Uterus (tissue), 2 donors: ENCODE results near the gene ADAMTSL2.

Experiments
- POLR2A ChIP-seq, 2 donors: fragments of 450-650 bp; IDR thresholded peaks; one replicate each; pipeline ENCODE4 v1.6.1; 2016; ENCODE audit warnings: antibody characterized with exemption in 2 of 2, mild to moderate bottlenecking in 1 of 2, moderate library complexity in 1 of 2
- TF ChIP-seq, protein P1 (sequence below), 4 experiments: fragments of 200-600 bp in 2 of 4; fragments of 450-650 bp in 2 of 4; sonication (generic) in 2 of 4; IDR thresholded peaks; one replicate each; pipeline ENCODE4 v1.5.1; 2016 to 2019; ENCODE audit warnings: antibody characterized with exemption in 4 of 4, mild to moderate bottlenecking in 2 of 4, moderate library complexity in 1 of 4

DNA sequence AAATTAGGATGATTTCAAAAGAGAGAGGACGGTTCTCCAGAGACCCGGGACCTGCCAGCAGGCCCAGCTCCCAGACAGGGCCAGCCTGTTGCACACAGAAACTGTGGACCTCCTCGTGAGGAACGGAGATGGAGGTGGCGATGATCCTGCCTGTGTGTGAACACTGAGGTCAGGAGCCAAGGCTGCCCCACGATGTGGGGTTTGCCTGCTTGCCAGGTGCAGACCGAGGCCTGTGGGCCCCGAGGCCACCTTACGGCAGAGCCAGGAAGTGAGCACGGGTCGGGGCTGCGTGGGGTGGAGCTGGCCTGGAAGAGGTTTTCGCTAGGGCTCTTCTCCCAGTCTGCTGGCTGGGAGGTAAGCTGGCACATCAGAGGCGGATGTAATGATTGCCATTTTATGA, 70.4 kb downstream of the ADAMTSL2 start:
- TF ChIP-seq, protein P1, sequence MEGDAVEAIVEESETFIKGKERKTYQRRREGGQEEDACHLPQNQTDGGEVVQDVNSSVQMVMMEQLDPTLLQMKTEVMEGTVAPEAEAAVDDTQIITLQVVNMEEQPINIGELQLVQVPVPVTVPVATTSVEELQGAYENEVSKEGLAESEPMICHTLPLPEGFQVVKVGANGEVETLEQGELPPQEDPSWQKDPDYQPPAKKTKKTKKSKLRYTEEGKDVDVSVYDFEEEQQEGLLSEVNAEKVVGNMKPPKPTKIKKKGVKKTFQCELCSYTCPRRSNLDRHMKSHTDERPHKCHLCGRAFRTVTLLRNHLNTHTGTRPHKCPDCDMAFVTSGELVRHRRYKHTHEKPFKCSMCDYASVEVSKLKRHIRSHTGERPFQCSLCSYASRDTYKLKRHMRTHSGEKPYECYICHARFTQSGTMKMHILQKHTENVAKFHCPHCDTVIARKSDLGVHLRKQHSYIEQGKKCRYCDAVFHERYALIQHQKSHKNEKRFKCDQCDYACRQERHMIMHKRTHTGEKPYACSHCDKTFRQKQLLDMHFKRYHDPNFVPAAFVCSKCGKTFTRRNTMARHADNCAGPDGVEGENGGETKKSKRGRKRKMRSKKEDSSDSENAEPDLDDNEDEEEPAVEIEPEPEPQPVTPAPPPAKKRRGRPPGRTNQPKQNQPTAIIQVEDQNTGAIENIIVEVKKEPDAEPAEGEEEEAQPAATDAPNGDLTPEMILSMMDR (IDR thresholded peaks at IDR 0.05), result no peak
- no peak for TF ChIP-seq POLR2A (IDR thresholded peaks at IDR 0.05)
